WTC11 (cell line): Measurements from ENCODE around the gene UNKL.

Source experiments
- ATF1 ChIP-seq: sonication (generic); formaldehyde crosslinking; IDR thresholded peaks from 2 replicates; pipeline ENCODE4 v1.8.1; 2023; ENCODE audit warnings: mild to moderate bottlenecking, moderate library complexity, missing genetic modification reagents
- CTCF ChIP-seq: fragments of 200-600 bp; IDR thresholded peaks from 2 replicates; pipeline ENCODE4 v1.8.0; 2022; ENCODE audit warnings: antibody characterized with exemption
- E2F5 ChIP-seq: sonication (generic); formaldehyde crosslinking; IDR thresholded peaks from 2 replicates; pipeline ENCODE4 v1.8.1; 2022; ENCODE audit warnings: mild to moderate bottlenecking, moderate library complexity, missing genetic modification reagents
- ESRRA ChIP-seq: sonication (generic); formaldehyde crosslinking; IDR thresholded peaks from 2 replicates; pipeline ENCODE4 v1.8.1; 2022; ENCODE audit warnings: mild to moderate bottlenecking, missing genetic modification reagents, borderline replicate concordance
- FOXK1 ChIP-seq: sonication (generic); formaldehyde crosslinking; IDR thresholded peaks from 2 replicates; pipeline ENCODE4 v1.8.0; 2022; ENCODE audit warnings: mild to moderate bottlenecking, moderate library complexity, missing genetic modification reagents
- HMGXB4 ChIP-seq: sonication (generic); formaldehyde crosslinking; IDR thresholded peaks from 2 replicates; pipeline ENCODE4 v1.8.1; 2023; ENCODE audit warnings: mild to moderate bottlenecking, moderate library complexity, missing genetic modification reagents
- KAT7 ChIP-seq: sonication (generic); formaldehyde crosslinking; IDR thresholded peaks from 2 replicates; pipeline ENCODE4 v1.8.1; 2023; ENCODE audit warnings: missing genetic modification reagents, mild to moderate bottlenecking, borderline replicate concordance
- MYBL2 ChIP-seq: sonication (generic); formaldehyde crosslinking; IDR thresholded peaks from 2 replicates; pipeline ENCODE4 v1.8.1; 2023; ENCODE audit warnings: mild to moderate bottlenecking, moderate library complexity, missing genetic modification reagents
- SP1 ChIP-seq: sonication (generic); formaldehyde crosslinking; conservative IDR thresholded peaks from 2 replicates; pipeline ENCODE4 v1.8.1; 2022; ENCODE audit warnings: missing genetic modification reagents
- ZNF232 ChIP-seq: sonication (generic); formaldehyde crosslinking; IDR thresholded peaks from 2 replicates; pipeline ENCODE4 v1.8.0; 2022; ENCODE audit warnings: mild to moderate bottlenecking, missing genetic modification reagents
- TF ChIP-seq, protein P1 (sequence below): sonication (generic); formaldehyde crosslinking; IDR thresholded peaks from 2 replicates; pipeline ENCODE4 v1.8.0; 2022; ENCODE audit warnings: missing genetic modification reagents
- TF ChIP-seq, protein P2 (sequence below): fragments of 250-450 bp; sonication (Bioruptor Pico); IDR thresholded peaks from 2 replicates; pipeline ENCODE4 v1.9.0; 2021; ENCODE audit warnings: mild to moderate bottlenecking
- TF ChIP-seq, protein P3 (sequence below): sonication (generic); formaldehyde crosslinking; conservative IDR thresholded peaks from 2 replicates; pipeline ENCODE4 v1.8.1; 2022; ENCODE audit warnings: mild to moderate bottlenecking, missing genetic modification reagents

GRCh38 chr16:1319041-1319440 lies 95.5 kb downstream of the UNKL start:
- no peak for TF ChIP-seq CTCF
- no peak for TF ChIP-seq MYBL2 (CRISPR knock-in tag)
- no peak for TF ChIP-seq ZNF232 (CRISPR knock-in tag)
- TF ChIP-seq E2F5 (CRISPR knock-in tag) = no peak
- TF ChIP-seq, protein P1, sequence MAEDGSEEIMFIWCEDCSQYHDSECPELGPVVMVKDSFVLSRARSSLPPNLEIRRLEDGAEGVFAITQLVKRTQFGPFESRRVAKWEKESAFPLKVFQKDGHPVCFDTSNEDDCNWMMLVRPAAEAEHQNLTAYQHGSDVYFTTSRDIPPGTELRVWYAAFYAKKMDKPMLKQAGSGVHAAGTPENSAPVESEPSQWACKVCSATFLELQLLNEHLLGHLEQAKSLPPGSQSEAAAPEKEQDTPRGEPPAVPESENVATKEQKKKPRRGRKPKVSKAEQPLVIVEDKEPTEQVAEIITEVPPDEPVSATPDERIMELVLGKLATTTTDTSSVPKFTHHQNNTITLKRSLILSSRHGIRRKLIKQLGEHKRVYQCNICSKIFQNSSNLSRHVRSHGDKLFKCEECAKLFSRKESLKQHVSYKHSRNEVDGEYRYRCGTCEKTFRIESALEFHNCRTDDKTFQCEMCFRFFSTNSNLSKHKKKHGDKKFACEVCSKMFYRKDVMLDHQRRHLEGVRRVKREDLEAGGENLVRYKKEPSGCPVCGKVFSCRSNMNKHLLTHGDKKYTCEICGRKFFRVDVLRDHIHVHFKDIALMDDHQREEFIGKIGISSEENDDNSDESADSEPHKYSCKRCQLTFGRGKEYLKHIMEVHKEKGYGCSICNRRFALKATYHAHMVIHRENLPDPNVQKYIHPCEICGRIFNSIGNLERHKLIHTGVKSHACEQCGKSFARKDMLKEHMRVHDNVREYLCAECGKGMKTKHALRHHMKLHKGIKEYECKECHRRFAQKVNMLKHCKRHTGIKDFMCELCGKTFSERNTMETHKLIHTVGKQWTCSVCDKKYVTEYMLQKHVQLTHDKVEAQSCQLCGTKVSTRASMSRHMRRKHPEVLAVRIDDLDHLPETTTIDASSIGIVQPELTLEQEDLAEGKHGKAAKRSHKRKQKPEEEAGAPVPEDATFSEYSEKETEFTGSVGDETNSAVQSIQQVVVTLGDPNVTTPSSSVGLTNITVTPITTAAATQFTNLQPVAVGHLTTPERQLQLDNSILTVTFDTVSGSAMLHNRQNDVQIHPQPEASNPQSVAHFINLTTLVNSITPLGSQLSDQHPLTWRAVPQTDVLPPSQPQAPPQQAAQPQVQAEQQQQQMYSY = no peak
- TF ChIP-seq, protein P2, sequence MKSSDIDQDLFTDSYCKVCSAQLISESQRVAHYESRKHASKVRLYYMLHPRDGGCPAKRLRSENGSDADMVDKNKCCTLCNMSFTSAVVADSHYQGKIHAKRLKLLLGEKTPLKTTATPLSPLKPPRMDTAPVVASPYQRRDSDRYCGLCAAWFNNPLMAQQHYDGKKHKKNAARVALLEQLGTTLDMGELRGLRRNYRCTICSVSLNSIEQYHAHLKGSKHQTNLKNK = no peak
- no peak for TF ChIP-seq SP1 (CRISPR knock-in tag)
- TF ChIP-seq ATF1 (CRISPR knock-in tag) = no peak
- TF ChIP-seq HMGXB4 (CRISPR knock-in tag) = no peak
- TF ChIP-seq FOXK1 = no peak
- no peak for TF ChIP-seq ESRRA (CRISPR knock-in tag)
- TF ChIP-seq, protein P3, sequence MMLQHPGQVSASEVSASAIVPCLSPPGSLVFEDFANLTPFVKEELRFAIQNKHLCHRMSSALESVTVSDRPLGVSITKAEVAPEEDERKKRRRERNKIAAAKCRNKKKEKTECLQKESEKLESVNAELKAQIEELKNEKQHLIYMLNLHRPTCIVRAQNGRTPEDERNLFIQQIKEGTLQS (CRISPR knock-in tag) = no peak
- no peak for TF ChIP-seq KAT7 (CRISPR knock-in tag)
